ENCODE results near the gene CD63. TPM values are rescaled to one million over a fixed set of nuclear protein-coding genes. Genes with fewer than 3 reads are reported as not detected.

CD63 gene
- total and polyA plus RNA-seq, 2 donors from 2014 or later = 1,130 to 1,381 TPM

DNA sequence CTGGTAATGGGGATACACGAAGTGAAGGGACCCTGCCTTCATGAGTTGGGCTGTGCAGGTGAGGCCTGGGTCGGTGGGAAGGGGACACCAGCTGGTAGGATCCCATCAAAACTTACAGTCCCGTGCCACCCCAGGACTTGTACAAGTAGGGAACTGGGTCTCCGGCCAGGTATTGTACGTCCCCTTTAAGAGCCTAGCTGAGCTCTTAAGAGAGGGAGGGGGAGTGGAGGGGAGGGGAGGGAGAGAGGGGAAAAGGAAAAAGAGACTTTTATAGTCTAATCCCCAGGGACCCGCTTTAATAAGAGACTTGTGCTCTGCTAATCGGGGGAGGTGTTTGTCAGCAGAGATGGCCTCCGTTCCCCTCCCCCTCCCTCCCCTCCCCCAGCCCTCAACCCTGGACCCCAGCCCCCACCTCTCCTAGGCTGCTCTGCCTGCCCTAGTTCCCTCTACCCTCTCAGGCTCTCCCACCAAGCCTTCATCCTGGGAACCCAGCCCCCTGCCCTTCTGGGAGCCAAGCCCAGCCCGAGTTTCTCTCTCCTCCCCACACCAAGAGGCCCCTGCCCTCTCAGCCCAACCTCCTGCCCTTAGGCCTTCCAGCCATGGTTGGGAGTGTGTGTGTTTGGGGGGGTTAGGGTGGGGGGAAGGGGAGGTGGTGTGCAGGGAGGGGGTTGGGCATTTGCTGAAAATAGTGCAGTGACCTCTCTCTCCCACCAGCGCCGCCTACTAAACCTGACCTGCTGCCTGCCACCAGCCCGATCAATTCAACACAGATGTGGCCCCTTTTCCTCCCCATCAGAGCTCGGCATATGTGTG lies 16.8 kb upstream of the CD63 start:
- peak in 4 of 5 donors; percentile 87 to 96 (median 92) for DNase-seq
- intact Hi-C loops (cut with DNase I) = loop anchor here (10.0 kb wide), 1 partner anchor 49 kb away; no protein-coding TSS in a partner anchor
- Histone ChIP-seq H3K4me1 (ENCODE audit: control insufficient read depth in 2 of 3, insufficient read depth in 2 of 3, low read depth in 1 of 3, low read length in 3 of 3) (peaks cover 2 to 15% (median 4%) of the 10 kb centered on the region in 3 donors), H3K9ac (ENCODE audit: low read length in 3 of 3) (peak overlapping the region in 2 of 3 donors; percentile 44 to 52), H3K27me3 (ENCODE audit: control insufficient read depth, insufficient read depth, low read length) (no peaks in the 10 kb centered on the region), H3K9me3 (ENCODE audit: control insufficient read depth in 2 of 3, insufficient read depth in 1 of 3, low read length in 3 of 3) (no peaks in the 10 kb centered on the region), H3K27ac (ENCODE audit: low read depth in 2 of 2, low read length in 2 of 2) (peak overlapping the region; percentile 55 to 61), H3K36me3 (ENCODE audit: control insufficient read depth in 2 of 3, insufficient read depth in 3 of 3, low read length in 3 of 3) (no peaks in the 10 kb centered on the region), H3K4me3 (ENCODE audit: low read length in 3 of 3) (peak overlapping the region; percentile 3 to 76 (median 67))
- no peak for FAIRE-seq
- TF ChIP-seq, protein P1, sequence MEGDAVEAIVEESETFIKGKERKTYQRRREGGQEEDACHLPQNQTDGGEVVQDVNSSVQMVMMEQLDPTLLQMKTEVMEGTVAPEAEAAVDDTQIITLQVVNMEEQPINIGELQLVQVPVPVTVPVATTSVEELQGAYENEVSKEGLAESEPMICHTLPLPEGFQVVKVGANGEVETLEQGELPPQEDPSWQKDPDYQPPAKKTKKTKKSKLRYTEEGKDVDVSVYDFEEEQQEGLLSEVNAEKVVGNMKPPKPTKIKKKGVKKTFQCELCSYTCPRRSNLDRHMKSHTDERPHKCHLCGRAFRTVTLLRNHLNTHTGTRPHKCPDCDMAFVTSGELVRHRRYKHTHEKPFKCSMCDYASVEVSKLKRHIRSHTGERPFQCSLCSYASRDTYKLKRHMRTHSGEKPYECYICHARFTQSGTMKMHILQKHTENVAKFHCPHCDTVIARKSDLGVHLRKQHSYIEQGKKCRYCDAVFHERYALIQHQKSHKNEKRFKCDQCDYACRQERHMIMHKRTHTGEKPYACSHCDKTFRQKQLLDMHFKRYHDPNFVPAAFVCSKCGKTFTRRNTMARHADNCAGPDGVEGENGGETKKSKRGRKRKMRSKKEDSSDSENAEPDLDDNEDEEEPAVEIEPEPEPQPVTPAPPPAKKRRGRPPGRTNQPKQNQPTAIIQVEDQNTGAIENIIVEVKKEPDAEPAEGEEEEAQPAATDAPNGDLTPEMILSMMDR (IDR thresholded peaks at IDR 0.05; ENCODE audit: borderline replicate concordance, extremely low read depth, insufficient read depth) = no peak

DNA sequence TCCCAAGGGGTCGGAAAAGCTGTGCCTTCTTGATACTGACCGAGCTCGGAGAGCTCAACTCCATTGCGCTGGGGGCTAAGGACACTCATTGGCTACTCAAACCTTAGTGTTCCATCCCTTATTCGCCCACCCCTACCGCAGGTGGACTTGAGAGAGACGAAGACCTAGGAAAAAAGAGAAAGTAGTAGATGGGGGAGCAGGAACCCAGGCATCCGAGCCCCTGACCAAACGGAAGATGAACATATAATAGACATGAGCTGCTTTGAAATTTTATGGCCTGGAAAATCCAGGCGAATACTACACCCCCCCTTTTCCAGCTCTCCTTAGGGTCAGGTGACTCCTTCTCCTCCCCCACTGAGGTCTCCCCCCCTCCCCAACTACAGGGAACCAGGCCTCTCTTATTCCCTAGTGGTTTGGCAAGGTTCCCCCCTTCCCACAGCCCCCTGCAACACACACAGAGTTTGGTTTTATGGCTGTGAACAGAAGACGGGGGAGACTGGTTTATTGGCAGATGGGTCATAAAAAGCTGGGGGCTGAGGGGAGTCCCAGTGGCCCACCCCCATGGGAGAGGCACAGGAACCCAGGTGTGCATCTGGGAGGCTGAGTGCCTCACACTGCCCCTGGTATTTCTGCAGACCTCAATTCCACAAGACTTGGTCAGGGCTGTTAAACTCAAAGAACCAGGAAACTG lies 15.7 kb upstream of the CD63 start:
- H3K4me1 ChIP-seq (ENCODE audit: control insufficient read depth in 2 of 3, insufficient read depth in 2 of 3, low read depth in 1 of 3, low read length in 3 of 3) = peaks cover 2 to 15% (median 4%) of the 10 kb centered on the region in 3 donors
- H3K9me3 ChIP-seq (ENCODE audit: control insufficient read depth in 2 of 3, insufficient read depth in 1 of 3, low read length in 3 of 3) = no peaks in the 10 kb centered on the region
- FAIRE-seq (no peak), DNase-seq (peak in 3 of 5 donors; percentile 45 to 68 (median 58))
- peak overlapping the region; percentile 28 to 61 (median 31) for H3K9ac ChIP-seq (ENCODE audit: low read length in 3 of 3)
- intact Hi-C loops (cut with DNase I) = loop anchor here (10.0 kb wide), 1 partner anchor 50 kb away; no protein-coding TSS in a partner anchor
- H3K36me3 ChIP-seq (ENCODE audit: control insufficient read depth in 2 of 3, insufficient read depth in 3 of 3, low read length in 3 of 3) = no peaks in the 10 kb centered on the region
- H3K27ac ChIP-seq (ENCODE audit: low read depth in 2 of 2, low read length in 2 of 2) = peak overlapping the region in 1 of 2 donors; percentile 20
- no peaks in the 10 kb centered on the region for H3K27me3 ChIP-seq (ENCODE audit: control insufficient read depth, insufficient read depth, low read length)
- TF ChIP-seq, protein P1 (IDR thresholded peaks at IDR 0.05; ENCODE audit: borderline replicate concordance, extremely low read depth, insufficient read depth) = no peak
- H3K4me3 ChIP-seq (ENCODE audit: low read length in 3 of 3) = peak overlapping the region; percentile 67 to 76 (median 69)

DNA sequence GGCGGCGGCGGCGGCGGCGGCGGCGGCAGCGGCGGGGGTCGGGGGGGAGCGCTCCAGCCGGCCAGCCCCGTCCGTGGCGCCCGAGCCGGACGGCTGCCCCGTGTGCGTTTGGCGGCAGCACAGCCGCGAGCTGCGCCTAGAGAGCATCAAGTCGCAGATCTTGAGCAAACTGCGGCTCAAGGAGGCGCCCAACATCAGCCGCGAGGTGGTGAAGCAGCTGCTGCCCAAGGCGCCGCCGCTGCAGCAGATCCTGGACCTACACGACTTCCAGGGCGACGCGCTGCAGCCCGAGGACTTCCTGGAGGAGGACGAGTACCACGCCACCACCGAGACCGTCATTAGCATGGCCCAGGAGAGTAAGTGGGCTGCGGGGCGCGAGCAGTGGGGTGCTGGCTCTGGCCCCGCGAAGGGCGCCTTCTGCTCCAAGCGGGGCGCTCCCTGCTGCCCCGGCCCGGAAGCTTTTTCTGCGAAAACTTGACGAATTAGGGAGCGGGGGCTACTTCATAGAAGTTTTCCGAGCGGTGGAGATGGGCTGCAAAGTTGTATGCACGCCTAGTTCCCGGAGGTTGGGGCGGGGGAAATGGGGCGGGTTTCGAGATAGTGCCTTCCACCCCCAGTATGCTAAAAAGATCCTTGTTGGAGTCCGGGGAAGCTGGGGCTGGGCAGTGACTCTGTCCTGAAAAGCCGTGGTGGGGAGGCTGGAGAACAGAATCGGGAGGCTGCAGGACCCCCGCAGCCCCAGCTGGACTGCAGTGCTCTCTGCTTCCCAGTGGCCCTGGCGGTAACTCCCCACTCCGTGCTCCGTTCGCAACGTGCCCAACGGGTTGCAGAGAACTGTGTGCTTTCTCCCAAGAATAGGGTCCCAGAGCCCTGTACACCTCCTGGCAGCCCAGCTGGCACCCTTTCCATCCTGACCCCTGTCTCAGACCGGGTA lies 14.9 kb upstream of the CD63 start:
- peaks cover 2 to 15% (median 4%) of the 10 kb centered on the region in 3 donors for H3K4me1 ChIP-seq (ENCODE audit: control insufficient read depth in 2 of 3, insufficient read depth in 2 of 3, low read depth in 1 of 3, low read length in 3 of 3)
- intact Hi-C loops (cut with DNase I) = loop anchor here (10.0 kb wide), 1 partner anchor 51 kb away; no protein-coding TSS in a partner anchor
- no peaks in the 10 kb centered on the region for H3K36me3 ChIP-seq (ENCODE audit: control insufficient read depth in 2 of 3, insufficient read depth in 3 of 3, low read length in 3 of 3)
- no peak overlapping the region for H3K27ac ChIP-seq (ENCODE audit: low read depth in 2 of 2, low read length in 2 of 2)
- no peaks in the 10 kb centered on the region for H3K27me3 ChIP-seq (ENCODE audit: control insufficient read depth, insufficient read depth, low read length)
- TF ChIP-seq, protein P1 (IDR thresholded peaks at IDR 0.05; ENCODE audit: borderline replicate concordance, extremely low read depth, insufficient read depth) = peak; percentile 8
- FAIRE-seq (no peak), DNase-seq (peak; percentile 75 to 89 (median 85))
- H3K9ac ChIP-seq (ENCODE audit: low read length in 3 of 3) = peak overlapping the region; percentile 28 to 61 (median 31)
- peak overlapping the region; percentile 67 to 76 (median 69) for H3K4me3 ChIP-seq (ENCODE audit: low read length in 3 of 3)
- H3K9me3 ChIP-seq (ENCODE audit: control insufficient read depth in 2 of 3, insufficient read depth in 1 of 3, low read length in 3 of 3) = no peaks in the 10 kb centered on the region

Measured in kidney (tissue), 14 donors.